ENCODE results near the gene RAB38.

Gene RAB38

DNA sequence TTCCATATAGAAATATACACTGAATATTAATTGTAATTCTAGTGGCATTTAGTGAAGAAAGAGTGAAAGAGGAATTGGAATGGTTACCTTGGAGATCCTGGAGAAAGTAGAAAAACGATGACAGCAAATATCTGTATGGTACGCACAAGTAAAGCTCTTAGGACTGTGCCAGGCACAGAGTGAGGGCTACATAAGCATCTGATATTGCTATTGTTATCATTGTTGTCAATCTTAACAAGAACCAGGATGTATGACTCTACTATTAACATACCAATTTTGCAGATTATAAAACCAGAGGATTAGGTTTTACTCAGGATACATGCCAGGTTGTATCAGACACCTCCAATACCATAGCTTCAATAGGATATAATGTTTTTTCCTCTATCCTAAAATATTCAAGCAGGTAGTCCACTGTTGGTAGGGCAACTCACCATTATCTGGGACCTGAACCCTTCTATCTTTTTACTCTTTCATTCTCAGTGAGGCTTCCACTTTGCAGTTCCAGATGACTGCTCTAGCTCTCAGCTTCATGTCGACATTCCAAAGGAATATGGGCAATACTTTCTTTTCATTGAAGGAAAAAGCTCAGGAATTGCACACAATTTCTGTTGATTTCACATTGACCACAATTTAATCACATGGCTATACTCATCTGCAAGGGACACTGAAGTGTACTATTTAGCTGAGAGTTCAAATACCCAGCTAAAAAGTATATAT, 73.2 kb downstream of the RAB38 start:
- no peak for DNase-seq

DNA sequence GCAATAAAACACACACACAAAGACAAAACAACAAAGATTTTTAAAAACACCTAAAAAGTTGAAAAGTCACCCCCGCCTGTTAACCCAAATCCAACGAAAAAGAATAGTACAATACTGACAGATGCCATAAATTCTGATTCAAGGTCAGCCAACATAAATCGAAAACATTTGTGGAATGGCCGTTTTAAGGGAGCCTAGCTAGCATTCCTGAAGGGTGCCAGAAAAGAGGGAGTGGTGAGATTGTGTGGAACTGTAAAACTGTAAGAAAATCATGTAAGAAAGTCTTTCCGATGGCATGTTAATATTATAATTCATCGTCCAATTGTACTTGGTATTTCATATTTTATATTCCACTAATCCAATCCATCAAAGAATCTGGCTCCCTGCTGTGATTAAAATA, 75.1 kb downstream of the RAB38 start:
- DNase-seq, result no peak

DNA sequence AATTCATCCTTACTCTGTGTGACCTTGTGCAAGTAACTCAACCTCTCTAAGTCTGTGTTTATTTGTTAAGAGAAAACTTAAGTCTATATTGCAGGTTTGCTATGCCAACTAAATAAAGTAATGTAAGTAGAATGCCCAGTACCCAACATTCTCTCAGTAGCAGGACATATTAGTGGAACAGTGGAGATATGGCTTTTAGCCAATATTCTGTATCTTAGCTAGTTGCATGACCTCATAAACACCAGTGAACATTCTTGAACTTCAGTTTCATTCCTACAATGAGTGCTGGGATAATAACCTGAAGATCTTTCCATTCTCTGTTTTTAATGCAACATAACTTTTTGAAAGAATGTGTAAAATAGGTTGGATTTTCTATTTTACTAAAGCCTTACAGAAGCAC, 77.0 kb downstream of the RAB38 start:
- no peak for DNase-seq

DNA sequence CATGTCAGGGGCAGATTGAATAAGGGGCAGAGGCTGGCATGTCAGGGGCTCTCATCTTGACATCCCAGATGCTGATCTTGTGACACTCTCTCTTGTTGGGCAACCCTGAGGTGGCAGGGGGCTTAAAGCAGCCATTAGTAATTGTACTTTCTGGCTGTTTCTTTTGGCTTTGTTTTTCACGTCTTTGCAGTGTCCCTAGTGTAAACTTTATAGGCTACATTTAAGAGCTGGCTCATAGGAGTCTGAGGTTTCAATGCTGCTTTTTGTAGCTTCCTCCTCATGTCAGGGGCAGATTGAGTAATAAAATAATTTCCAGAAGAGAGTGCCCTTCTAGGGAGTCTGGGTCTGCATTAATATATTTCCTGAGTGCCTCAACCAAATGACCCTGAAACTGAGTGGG, 86.1 kb downstream of the RAB38 start:
- DNase-seq, result no peak

DNA sequence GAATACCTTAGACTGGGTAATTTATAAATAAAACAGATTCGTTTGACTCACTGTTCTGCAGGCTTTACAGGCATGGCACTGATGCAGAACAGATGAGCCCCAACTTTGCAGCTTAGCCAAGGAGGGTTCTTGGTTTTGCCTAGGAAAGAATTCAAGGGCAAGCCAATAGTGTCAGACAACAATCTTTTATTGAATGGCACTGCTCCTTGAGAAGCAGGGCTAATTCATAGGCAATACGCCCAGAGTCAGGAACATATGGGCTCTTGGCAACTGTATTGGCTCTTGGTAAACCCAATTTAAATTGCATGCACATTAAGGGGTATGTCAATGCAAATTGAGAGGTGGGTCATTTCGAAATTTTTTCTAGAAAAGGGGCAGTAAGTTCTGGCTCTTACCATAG, 87.9 kb downstream of the RAB38 start:
- no peak for DNase-seq

DNA sequence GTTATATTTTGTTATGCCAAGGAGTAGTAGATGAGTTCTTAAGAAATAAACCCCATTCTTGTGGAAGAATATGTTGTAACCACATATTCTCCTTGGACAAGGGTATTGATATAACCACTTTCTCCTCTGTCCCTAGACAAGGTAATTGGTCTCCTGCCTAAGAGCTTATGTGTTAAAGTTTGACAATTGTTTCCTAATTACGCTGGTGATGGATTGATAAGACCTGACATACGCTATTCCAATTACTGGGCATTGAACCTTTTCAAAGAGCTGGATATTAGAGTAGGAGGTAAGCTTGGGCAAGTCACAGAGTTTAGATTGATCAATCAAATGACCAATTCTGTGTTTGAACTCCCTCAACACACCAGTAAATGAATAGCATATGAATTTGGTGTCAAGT, 88.9 kb downstream of the RAB38 start:
- no peak for DNase-seq

DNA sequence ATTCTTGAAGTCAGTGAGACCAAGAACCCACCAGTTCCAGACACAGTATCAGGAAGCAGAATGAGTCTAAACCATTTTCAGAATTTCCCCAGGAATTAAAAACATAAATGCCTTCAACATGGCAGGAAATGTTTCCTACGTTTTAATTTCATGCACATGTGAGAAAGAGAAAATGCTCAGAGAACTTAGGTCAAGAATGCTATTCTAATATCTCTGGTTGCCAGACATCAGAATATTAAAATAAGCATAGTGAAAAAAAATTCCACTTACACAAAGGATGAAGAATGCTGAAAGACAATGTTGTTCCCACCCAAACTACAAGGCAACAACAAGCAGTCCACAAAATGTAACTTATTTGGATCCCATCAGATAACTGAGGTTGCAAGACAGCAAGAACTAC, 104.8 kb downstream of the RAB38 start:
- no peak for DNase-seq

DNA sequence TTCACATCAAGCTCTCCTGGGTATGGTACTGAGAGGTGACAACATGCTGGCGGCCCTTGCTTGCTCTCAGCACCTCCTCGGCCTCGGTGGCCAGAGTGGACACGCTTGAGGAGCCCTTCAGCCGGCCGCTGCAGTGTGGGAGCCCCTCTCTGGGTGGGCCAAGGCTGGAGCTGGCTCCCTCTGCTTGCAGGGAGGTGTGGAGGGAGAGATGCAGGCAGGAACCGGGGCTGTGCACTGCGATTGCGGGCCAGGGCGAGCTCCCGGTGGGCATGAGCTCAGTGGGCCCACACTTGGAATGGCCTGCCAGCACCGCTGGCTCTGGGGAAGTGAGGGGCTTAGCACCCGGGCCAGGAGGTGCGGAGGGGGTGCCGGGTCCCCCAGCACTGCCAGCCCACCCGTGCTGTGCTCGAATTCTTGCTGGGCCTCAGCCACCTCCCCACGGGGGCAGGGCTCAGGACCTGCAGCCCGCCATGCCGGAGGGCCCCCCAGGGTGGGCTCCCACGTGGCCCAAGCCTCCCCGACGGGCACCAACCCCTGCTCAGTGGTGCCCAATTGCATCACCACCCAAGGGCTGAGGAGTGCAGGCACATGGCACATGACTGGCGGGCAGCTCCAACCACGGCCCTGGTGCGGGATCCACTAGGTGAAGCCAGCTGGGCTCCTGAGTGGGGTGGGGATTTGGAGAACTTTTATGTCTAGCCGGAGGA, 106.2 kb downstream of the RAB38 start:
- DNase-seq, result no peak

DNA sequence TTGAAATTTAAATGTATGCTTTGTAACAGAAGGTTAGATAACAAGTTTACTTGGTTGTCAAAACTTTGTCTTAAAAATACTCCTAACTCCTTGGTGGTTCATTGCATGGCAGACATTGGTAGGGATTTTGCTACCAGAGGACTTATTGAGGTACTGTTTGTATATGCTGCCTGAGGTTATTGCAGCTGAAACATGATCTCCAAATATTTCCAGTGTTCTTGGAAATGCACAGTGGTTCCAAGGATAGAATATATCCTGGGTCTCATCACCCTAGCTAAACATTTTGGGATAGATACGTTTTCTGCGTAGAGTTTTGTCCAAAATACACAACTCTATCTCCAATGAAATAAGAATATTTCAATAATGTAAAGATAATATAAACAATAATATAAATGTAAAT, 109.2 kb downstream of the RAB38 start:
- DNase-seq, result no peak

DNA sequence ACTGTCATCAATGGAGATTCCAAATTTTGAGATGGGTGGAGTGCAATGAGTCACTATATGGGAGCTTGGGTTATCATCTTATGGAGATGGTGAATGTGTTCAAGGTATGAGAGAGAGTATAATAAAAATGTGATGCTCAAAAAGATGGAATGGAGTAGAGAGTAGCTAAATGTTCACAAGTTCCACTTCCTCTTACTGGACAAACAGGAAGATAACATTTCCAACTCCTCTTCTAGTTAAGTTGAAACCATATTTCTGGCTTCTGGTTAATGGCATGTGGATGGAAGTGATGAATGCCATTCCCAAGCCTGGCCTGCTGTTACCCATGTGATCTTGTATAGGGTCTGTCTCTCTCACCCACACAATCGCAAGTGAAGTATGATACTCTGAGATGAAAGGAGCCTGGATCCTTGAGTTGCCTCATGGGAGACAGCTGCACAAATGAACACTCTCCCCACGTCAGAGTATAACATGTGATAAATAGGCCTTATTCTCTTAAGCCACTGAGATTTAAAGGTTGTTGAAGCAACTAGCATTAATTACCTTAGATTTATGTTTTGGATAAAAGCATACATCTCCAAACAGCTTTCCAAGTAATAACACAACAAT, 111.0 kb downstream of the RAB38 start:
- no peak for DNase-seq

Data from right hindlimb (tissue), 1 donor.